Liver (tissue), 3 donors: ENCODE data around the gene ATOX1.

Experiments
- ATF3 ChIP-seq: IDR thresholded peaks from 2 replicates; pipeline ENCODE4 v1.6.1; 2016; ENCODE audit warnings: antibody characterized with exemption
- CTCF ChIP-seq: fragments of 150-350 bp; IDR thresholded peaks from 2 replicates; pipeline ENCODE4 v1.5.1; 2017; ENCODE audit warnings: improper control_type of control experiment, low read depth, low read length; ENCODE audit not compliant: missing input control
- EGR1 ChIP-seq, 2 donors: IDR thresholded peaks; 2 replicates each; pipeline ENCODE4 v1.6.1; 2016 to 2018; ENCODE audit warnings: antibody characterized with exemption in 2 of 2, low read depth in 2 of 2
- FOXA2 ChIP-seq: IDR thresholded peaks from 2 replicates; pipeline ENCODE4 v1.6.1; 2016; ENCODE audit warnings: antibody characterized with exemption
- JUND ChIP-seq, 2 donors: IDR thresholded peaks; 2 replicates each; pipeline ENCODE4 v1.6.1; 2016; ENCODE audit warnings: antibody characterized with exemption in 2 of 2
- RAD21 ChIP-seq, 2 donors: IDR thresholded peaks; 2 replicates each; pipeline ENCODE4 v1.6.1; 2016; ENCODE audit warnings: antibody characterized with exemption in 2 of 2, mild to moderate bottlenecking in 2 of 2
- RXRA ChIP-seq, 2 donors: IDR thresholded peaks; 2 replicates each; pipeline ENCODE4 v1.6.1; 2017 to 2018; ENCODE audit warnings: antibody characterized with exemption in 2 of 2, mild to moderate bottlenecking in 1 of 2
- SP1 ChIP-seq: IDR thresholded peaks from 2 replicates; pipeline ENCODE4 v1.6.1; 2018; ENCODE audit warnings: antibody characterized with exemption, mild to moderate bottlenecking
- TAF1 ChIP-seq: conservative IDR thresholded peaks from 2 replicates; pipeline ENCODE4 v1.6.1; 2016; ENCODE audit warnings: antibody characterized with exemption, mild to moderate bottlenecking
- ZBTB33 ChIP-seq: IDR thresholded peaks from 2 replicates; pipeline ENCODE4 v1.6.1; 2016; ENCODE audit warnings: antibody characterized with exemption
- TF ChIP-seq, protein P1 (sequence below): IDR thresholded peaks from 2 replicates; pipeline ENCODE4 v1.6.1; 2016; ENCODE audit warnings: antibody characterized with exemption
- TF ChIP-seq, protein P2 (sequence below): IDR thresholded peaks from 2 replicates; pipeline ENCODE4 v1.6.1; 2016; ENCODE audit warnings: antibody characterized with exemption, mild to moderate bottlenecking
- donor health status: healthy.
- donor health status: healthy.

GRCh38 chr5:151758430-151759241 lies at the start of gene ATOX1:
- peak in 1 of 2 donors; percentile 50 for TF ChIP-seq RAD21 (IDR thresholded peaks at IDR 0.05)
- TF ChIP-seq CTCF = peak; percentile 36
- TF ChIP-seq ZBTB33 = no peak
- TF ChIP-seq, protein P1, sequence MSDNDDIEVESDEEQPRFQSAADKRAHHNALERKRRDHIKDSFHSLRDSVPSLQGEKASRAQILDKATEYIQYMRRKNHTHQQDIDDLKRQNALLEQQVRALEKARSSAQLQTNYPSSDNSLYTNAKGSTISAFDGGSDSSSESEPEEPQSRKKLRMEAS = no peak
- no peak for TF ChIP-seq JUND (IDR thresholded peaks at IDR 0.05)
- TF ChIP-seq SP1 = peak; percentile 65
- no peak for TF ChIP-seq FOXA2
- TF ChIP-seq, protein P2, sequence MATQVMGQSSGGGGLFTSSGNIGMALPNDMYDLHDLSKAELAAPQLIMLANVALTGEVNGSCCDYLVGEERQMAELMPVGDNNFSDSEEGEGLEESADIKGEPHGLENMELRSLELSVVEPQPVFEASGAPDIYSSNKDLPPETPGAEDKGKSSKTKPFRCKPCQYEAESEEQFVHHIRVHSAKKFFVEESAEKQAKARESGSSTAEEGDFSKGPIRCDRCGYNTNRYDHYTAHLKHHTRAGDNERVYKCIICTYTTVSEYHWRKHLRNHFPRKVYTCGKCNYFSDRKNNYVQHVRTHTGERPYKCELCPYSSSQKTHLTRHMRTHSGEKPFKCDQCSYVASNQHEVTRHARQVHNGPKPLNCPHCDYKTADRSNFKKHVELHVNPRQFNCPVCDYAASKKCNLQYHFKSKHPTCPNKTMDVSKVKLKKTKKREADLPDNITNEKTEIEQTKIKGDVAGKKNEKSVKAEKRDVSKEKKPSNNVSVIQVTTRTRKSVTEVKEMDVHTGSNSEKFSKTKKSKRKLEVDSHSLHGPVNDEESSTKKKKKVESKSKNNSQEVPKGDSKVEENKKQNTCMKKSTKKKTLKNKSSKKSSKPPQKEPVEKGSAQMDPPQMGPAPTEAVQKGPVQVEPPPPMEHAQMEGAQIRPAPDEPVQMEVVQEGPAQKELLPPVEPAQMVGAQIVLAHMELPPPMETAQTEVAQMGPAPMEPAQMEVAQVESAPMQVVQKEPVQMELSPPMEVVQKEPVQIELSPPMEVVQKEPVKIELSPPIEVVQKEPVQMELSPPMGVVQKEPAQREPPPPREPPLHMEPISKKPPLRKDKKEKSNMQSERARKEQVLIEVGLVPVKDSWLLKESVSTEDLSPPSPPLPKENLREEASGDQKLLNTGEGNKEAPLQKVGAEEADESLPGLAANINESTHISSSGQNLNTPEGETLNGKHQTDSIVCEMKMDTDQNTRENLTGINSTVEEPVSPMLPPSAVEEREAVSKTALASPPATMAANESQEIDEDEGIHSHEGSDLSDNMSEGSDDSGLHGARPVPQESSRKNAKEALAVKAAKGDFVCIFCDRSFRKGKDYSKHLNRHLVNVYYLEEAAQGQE = peak; percentile 88
- peak in 1 of 2 donors; percentile 14 for TF ChIP-seq EGR1 (IDR thresholded peaks at IDR 0.05; ENCODE audit: low read depth in 2 of 2)
- TF ChIP-seq RXRA (IDR thresholded peaks at IDR 0.05) = no peak
- TF ChIP-seq ATF3 = no peak
- peak; percentile 90 for TF ChIP-seq TAF1
